AG09309 (cell line): ENCODE data around the gene TAMM41.
A peak's percentile ranks its signal among the peaks of the same experiment; 100 is the strongest.
"Not testable (repeated sequence)": the region's sequence is repeated elsewhere in the genome, so short reads cannot be mapped to it uniquely, and the experiment has no call there.

ENCODE experiments used
- DNase-seq: peaks from one replicate; pipeline ENCODE4 v3.0.0-alpha.2; 2010; ENCODE audit warnings: low read depth
- H3K4me3 ChIP-seq: 2 replicates; pipeline ENCODE4 v1.5.1; 2011; ENCODE audit warnings: mild to moderate bottlenecking, low read depth, low read length, moderate library complexity; ENCODE audit not compliant: control insufficient read depth
- CTCF ChIP-seq: IDR thresholded peaks from 2 replicates; pipeline ENCODE4 v1.5.1; 2011; ENCODE audit warnings: mild to moderate bottlenecking, low read depth, low read length, inconsistent platforms; ENCODE audit not compliant: insufficient read depth, control insufficient read depth; ENCODE audit errors: missing control alignments

The TAMM41 gene

GRCh38 chr3:11846281-11847266 is at the start of gene TAMM41:
TAMM41 (minus strand) TSS chr3:11846885; CDS start chr3:11846636, 249 bp downstream.
- H3K4me3 ChIP-seq, result peak within 1 kb of the TSS; percentile 55
- peak; percentile 70 for TF ChIP-seq CTCF
- peak; percentile 56 for DNase-seq

- no peak for DNase-seq
- no peak for TF ChIP-seq CTCF
- H3K4me3 ChIP-seq, result no peak overlapping the region
These were observed 32.2 kb upstream of the TAMM41 start for GRCh38 chr3:11878837-11879236.

- not testable (repeated sequence) for H3K4me3 ChIP-seq, DNase-seq
These were observed 28.0 kb upstream of the TAMM41 start for GRCh38 chr3:11874707-11875106.

- not testable (repeated sequence) for DNase-seq, H3K4me3 ChIP-seq
These were observed 17.1 kb upstream of the TAMM41 start for GRCh38 chr3:11863739-11864138.

- not testable (repeated sequence) for DNase-seq, H3K4me3 ChIP-seq
These were observed 15.9 kb upstream of the TAMM41 start for GRCh38 chr3:11862584-11862983.

- not testable (repeated sequence) for DNase-seq, H3K4me3 ChIP-seq
These were observed 15.5 kb upstream of the TAMM41 start for GRCh38 chr3:11862145-11862544.

- not testable (repeated sequence) for DNase-seq, H3K4me3 ChIP-seq
These were observed 13.5 kb upstream of the TAMM41 start for GRCh38 chr3:11860213-11860612.

- no peak for DNase-seq
- H3K4me3 ChIP-seq, result no peak overlapping the region
- TF ChIP-seq CTCF, result no peak
These were observed 6.8 kb upstream of the TAMM41 start for GRCh38 chr3:11853450-11853849.

- no peak overlapping the region for H3K4me3 ChIP-seq
These were observed 3.3 kb upstream of the TAMM41 start for GRCh38 chr3:11850003-11850402.

More at GRCh38 chr3:11850003-11850402, 3.3 kb upstream of the TAMM41 start:
- TF ChIP-seq CTCF, result no peak
- no peak for DNase-seq
